ENCODE data around the gene NME3.

NME3 gene

GRCh38 chr16:1768061-1768766, 3.1 kb downstream of the NME3 start:
- no peak for DNase-seq

- DNase-seq, result no peak
Observed at GRCh38 chr16:1767116-1767994, 4.0 kb downstream of the NME3 start.

GRCh38 chr16:1766701-1767100, 4.6 kb downstream of the NME3 start:
- no peak for DNase-seq

GRCh38 chr16:1766231-1766630, 5.1 kb downstream of the NME3 start:
- DNase-seq, result no peak

GRCh38 chr16:1765826-1766225, 5.5 kb downstream of the NME3 start:
- DNase-seq, result no peak

GRCh38 chr16:1764971-1765370, 6.4 kb downstream of the NME3 start:
- DNase-seq, result no peak

GRCh38 chr16:1763521-1764511, 7.5 kb downstream of the NME3 start:
- peak; percentile 18 for DNase-seq

- DNase-seq, result no peak
Observed at GRCh38 chr16:1762879-1763520, 8.3 kb downstream of the NME3 start.

GRCh38 chr16:1762196-1762878, 9.0 kb downstream of the NME3 start:
- no peak for DNase-seq

- DNase-seq, result no peak
Observed at GRCh38 chr16:1761751-1762150, 9.6 kb downstream of the NME3 start.

GRCh38 chr16:1760911-1761310, 10.4 kb downstream of the NME3 start:
- no peak for DNase-seq

GRCh38 chr16:1759511-1759910, 11.8 kb downstream of the NME3 start:
- DNase-seq, result no peak

- no peak for DNase-seq
Observed at GRCh38 chr16:1758923-1759322, 12.4 kb downstream of the NME3 start.

GRCh38 chr16:1757714-1758461, 13.5 kb downstream of the NME3 start:
- no peak for DNase-seq

- no peak for DNase-seq
Observed at GRCh38 chr16:1754204-1754603, 17.1 kb downstream of the NME3 start.

GRCh38 chr16:1752853-1753252, 18.5 kb downstream of the NME3 start:
- no peak for DNase-seq

- no peak for DNase-seq
Observed at GRCh38 chr16:1751946-1752345, 19.4 kb downstream of the NME3 start.

- no peak for DNase-seq
Observed at GRCh38 chr16:1749152-1750117, 21.9 kb downstream of the NME3 start.

GRCh38 chr16:1747934-1748333, 23.4 kb downstream of the NME3 start:
- DNase-seq, result no peak

- DNase-seq, result no peak
Observed at GRCh38 chr16:1746693-1747195, 24.6 kb downstream of the NME3 start.

Data from NCI-H1694 (cell line).